Measurements from ENCODE around the gene BST2.

- TF ChIP-seq, protein P1, sequence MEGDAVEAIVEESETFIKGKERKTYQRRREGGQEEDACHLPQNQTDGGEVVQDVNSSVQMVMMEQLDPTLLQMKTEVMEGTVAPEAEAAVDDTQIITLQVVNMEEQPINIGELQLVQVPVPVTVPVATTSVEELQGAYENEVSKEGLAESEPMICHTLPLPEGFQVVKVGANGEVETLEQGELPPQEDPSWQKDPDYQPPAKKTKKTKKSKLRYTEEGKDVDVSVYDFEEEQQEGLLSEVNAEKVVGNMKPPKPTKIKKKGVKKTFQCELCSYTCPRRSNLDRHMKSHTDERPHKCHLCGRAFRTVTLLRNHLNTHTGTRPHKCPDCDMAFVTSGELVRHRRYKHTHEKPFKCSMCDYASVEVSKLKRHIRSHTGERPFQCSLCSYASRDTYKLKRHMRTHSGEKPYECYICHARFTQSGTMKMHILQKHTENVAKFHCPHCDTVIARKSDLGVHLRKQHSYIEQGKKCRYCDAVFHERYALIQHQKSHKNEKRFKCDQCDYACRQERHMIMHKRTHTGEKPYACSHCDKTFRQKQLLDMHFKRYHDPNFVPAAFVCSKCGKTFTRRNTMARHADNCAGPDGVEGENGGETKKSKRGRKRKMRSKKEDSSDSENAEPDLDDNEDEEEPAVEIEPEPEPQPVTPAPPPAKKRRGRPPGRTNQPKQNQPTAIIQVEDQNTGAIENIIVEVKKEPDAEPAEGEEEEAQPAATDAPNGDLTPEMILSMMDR (IDR thresholded peaks at IDR 0.05; ENCODE audit: low read length) = no peak
- TF ChIP-seq EZH2phosphoT487 (IDR thresholded peaks at IDR 0.05; ENCODE audit: low read length) = no peak
These were observed 6.4 kb upstream of the BST2 start for GRCh38 chr19:17411801-17412200.
